Measurements from ENCODE around the gene PRICKLE4.

- TF ChIP-seq, protein P1, sequence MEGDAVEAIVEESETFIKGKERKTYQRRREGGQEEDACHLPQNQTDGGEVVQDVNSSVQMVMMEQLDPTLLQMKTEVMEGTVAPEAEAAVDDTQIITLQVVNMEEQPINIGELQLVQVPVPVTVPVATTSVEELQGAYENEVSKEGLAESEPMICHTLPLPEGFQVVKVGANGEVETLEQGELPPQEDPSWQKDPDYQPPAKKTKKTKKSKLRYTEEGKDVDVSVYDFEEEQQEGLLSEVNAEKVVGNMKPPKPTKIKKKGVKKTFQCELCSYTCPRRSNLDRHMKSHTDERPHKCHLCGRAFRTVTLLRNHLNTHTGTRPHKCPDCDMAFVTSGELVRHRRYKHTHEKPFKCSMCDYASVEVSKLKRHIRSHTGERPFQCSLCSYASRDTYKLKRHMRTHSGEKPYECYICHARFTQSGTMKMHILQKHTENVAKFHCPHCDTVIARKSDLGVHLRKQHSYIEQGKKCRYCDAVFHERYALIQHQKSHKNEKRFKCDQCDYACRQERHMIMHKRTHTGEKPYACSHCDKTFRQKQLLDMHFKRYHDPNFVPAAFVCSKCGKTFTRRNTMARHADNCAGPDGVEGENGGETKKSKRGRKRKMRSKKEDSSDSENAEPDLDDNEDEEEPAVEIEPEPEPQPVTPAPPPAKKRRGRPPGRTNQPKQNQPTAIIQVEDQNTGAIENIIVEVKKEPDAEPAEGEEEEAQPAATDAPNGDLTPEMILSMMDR (IDR thresholded peaks at IDR 0.05; ENCODE audit: low read depth, low read length): no peak
- no peak for TF ChIP-seq EZH2phosphoT487 (IDR thresholded peaks at IDR 0.05; ENCODE audit: low read depth)
Observed at GRCh38 chr6:41784581-41785171, 4.1 kb downstream of the PRICKLE4 start.

Measured in OCI-LY3 (cell line).